GM21360 (cell line): ENCODE measurements around the gene ATP9A.
"Not testable (repeated sequence)": the region's sequence is repeated elsewhere in the genome, so short reads cannot be mapped to it uniquely, and the experiment has no call there.

ENCODE experiments used
- ATAC-seq: cut with Tn5 transposase; IDR thresholded peaks from one replicate; pipeline ENCODE4 v1.9.1; 2021; ENCODE audit warnings: mild to moderate bottlenecking, moderate library complexity; ENCODE audit not compliant: unreplicated experiment

The ATP9A gene

GRCh38 chr20:51728737-51729136 is 39.5 kb downstream of the ATP9A start:
- no peak for ATAC-seq

- no peak for ATAC-seq
Measured at GRCh38 chr20:51727872-51728271, 40.3 kb downstream of the ATP9A start.

- ATAC-seq = no peak
Measured at GRCh38 chr20:51725584-51726176, 42.5 kb downstream of the ATP9A start.

GRCh38 chr20:51723026-51723425 is 45.2 kb downstream of the ATP9A start:
- ATAC-seq = not testable (repeated sequence)

- ATAC-seq = not testable (repeated sequence)
Measured at GRCh38 chr20:51722246-51722645, 45.9 kb downstream of the ATP9A start.

- no peak for ATAC-seq
Measured at GRCh38 chr20:51720854-51721253, 47.3 kb downstream of the ATP9A start.

- no peak for ATAC-seq
Measured at GRCh38 chr20:51720384-51720783, 47.8 kb downstream of the ATP9A start.

- ATAC-seq = no peak
Measured at GRCh38 chr20:51715856-51716185, 52.4 kb downstream of the ATP9A start.

- ATAC-seq = no peak
Measured at GRCh38 chr20:51715163-51715855, 52.9 kb downstream of the ATP9A start.

GRCh38 chr20:51713213-51713598 is 55.0 kb downstream of the ATP9A start:
- ATAC-seq = no peak

GRCh38 chr20:51712501-51713212 is 55.5 kb downstream of the ATP9A start:
- no peak for ATAC-seq

- no peak for ATAC-seq
Measured at GRCh38 chr20:51711426-51711825, 56.8 kb downstream of the ATP9A start.

- no peak for ATAC-seq
Measured at GRCh38 chr20:51710361-51710894, 57.8 kb downstream of the ATP9A start.

GRCh38 chr20:51705400-51705799 is 62.8 kb downstream of the ATP9A start:
- no peak for ATAC-seq

- no peak for ATAC-seq
Measured at GRCh38 chr20:51703400-51704287, 64.5 kb downstream of the ATP9A start.

GRCh38 chr20:51702556-51702955 is 65.6 kb downstream of the ATP9A start:
- no peak for ATAC-seq

GRCh38 chr20:51700809-51701285 is 67.3 kb downstream of the ATP9A start:
- ATAC-seq = no peak

GRCh38 chr20:51698252-51698651 is 69.9 kb downstream of the ATP9A start:
- ATAC-seq = no peak

GRCh38 chr20:51697096-51697826 is 70.9 kb downstream of the ATP9A start:
- no peak for ATAC-seq
